Measurements from ENCODE around the gene CELF1. TPM values are rescaled to one million over a fixed set of nuclear protein-coding genes. Genes with fewer than 3 reads are reported as not detected.

The CELF1 gene
- total and polyA plus RNA-seq, 2 of the 13 experiments (the other 11 are each of a cell fraction or from before 2014, with no cell fraction given), result 69.0 to 80.1 TPM

- intact Hi-C loops (cut with micrococcal nuclease; ENCODE audit: unreplicated experiment) (loop anchor here (5.0 kb wide), 1 partner anchor 520 kb away; no protein-coding TSS in a partner anchor), in situ Hi-C loops (cut with HindIII; ENCODE audit: extremely low pct_ligation_motif_present, low pct_unique_long_range_greater_than_20kb) (no loop called here)
- no peak for FAIRE-seq
- Histone ChIP-seq H3K27me3 (ENCODE audit: control insufficient read depth in 1 of 2, insufficient read depth in 2 of 2, low read length in 2 of 2) (no peaks in the 10 kb centered on the region; a peak in 1 of 5 replicates), H3K27ac (ENCODE audit: extremely low read length, insufficient read depth, low read length) (no peak overlapping the region), H4K20me1 (ENCODE audit: insufficient read depth, low read length) (no peaks in the 10 kb centered on the region), H3K4me1 (ENCODE audit: insufficient read depth, low read length) (peaks cover 44% of the 10 kb centered on the region), H3K36me3 (replicated peaks in 1 of 2; ENCODE audit: control insufficient read depth in 1 of 2, insufficient read depth in 2 of 2, low read length in 2 of 2) (peaks cover 5 to 24% of the 10 kb centered on the region in 2 experiments; a peak in 4 of 5 replicates), H3K9ac (ENCODE audit: insufficient read depth, low read depth, low read length) (peak overlapping the region; percentile 58; the same call in 1 of the 2 replicates), H3K79me2 (ENCODE audit: insufficient read depth, low read length) (no peaks in the 10 kb centered on the region), H3K9me3 (ENCODE audit: low read length) (no peaks in the 10 kb centered on the region), H3K4me3 (replicated peaks in 1 of 3; ENCODE audit: insufficient read depth in 1 of 3, low read depth in 2 of 3, low read length in 3 of 3) (peak overlapping the region in 2 of 3 experiments; percentile 53 to 70; a peak in 2 of 6 replicates), H2AFZ (ENCODE audit: low read length) (peak overlapping the region; percentile 39), H3K4me2 (ENCODE audit: low read depth, low read length) (peak overlapping the region; percentile 91)
- no TSS peak for BruUV-seq (replicated peaks)
- ChIA-PET POLR2A (interaction anchor here (0.7 to 1.6 kb wide), 6 partner anchors 7 to 137 kb away, joined by 3 to 10 read pairs (median 4); partner anchors contain the start of genes KBTBD4 and NDUFS3), CTCF (ENCODE audit: low intra/inter-chr PET ratio, low total read pairs) (no interaction called here)
- TF ChIP-seq FOSL1 (CRISPR knock-in tag; IDR thresholded peaks at IDR 0.05; ENCODE audit: borderline replicate concordance) (no peak), MED1 (CRISPR knock-in tag; IDR thresholded peaks at IDR 0.05) (no peak), SP2 (CRISPR knock-in tag; IDR thresholded peaks at IDR 0.05) (no peak), ZNF569 (CRISPR knock-in tag; IDR thresholded peaks at IDR 0.05; ENCODE audit: borderline replicate concordance) (no peak), ZNF263 (CRISPR knock-in tag; IDR thresholded peaks at IDR 0.05) (peak; percentile 92), GABPA (IDR thresholded peaks at IDR 0.05; ENCODE audit: low read depth, low read length) (no peak), GABPA (CRISPR knock-in tag; IDR thresholded peaks at IDR 0.05; ENCODE audit: low read depth) (no peak), PTBP1 (IDR thresholded peaks at IDR 0.05; ENCODE audit: low read depth, low read length, poor library complexity, severe bottlenecking) (no peak), XRCC5 (optimal IDR thresholded peaks at IDR 0.05; ENCODE audit: low read length) (peak; percentile 8), CEBPB (IDR thresholded peaks at IDR 0.05; ENCODE audit: borderline replicate concordance, low read depth, low read length) (peak; percentile 30; the same call in 1 of the 2 replicates), SP5 (CRISPR knock-in tag; IDR thresholded peaks at IDR 0.05; ENCODE audit: borderline replicate concordance, low read depth) (no peak), FOXA1 (IDR thresholded peaks at IDR 0.05) (no peak), FOXA1 (CRISPR knock-in tag; IDR thresholded peaks at IDR 0.05) (no peak), ZNF343 (CRISPR knock-in tag; IDR thresholded peaks at IDR 0.05) (no peak), TSC22D2 (CRISPR knock-in tag; IDR thresholded peaks at IDR 0.05; ENCODE audit: borderline replicate concordance) (no peak), ZNF354B (CRISPR knock-in tag; IDR thresholded peaks at IDR 0.05) (no peak)
- TF ChIP-seq, protein P1, sequence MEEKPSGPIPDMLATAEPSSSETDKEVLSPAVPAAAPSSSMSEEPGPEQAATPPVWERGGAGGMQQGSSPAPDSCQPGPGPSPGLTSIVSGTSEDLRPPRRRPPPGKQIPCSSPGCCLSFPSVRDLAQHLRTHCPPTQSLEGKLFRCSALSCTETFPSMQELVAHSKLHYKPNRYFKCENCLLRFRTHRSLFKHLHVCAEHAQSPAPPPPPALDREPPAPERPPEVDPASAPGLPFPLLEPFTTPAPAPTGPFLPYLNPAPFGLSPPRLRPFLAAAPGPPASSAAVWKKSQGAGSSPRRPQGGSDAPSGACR (CRISPR knock-in tag; IDR thresholded peaks at IDR 0.05), result no peak
- TF ChIP-seq, protein P2, sequence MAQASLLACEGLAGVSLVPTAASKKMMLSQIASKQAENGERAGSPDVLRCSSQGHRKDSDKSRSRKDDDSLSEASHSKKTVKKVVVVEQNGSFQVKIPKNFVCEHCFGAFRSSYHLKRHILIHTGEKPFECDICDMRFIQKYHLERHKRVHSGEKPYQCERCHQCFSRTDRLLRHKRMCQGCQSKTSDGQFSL (CRISPR knock-in tag; IDR thresholded peaks at IDR 0.05), result no peak
- 60% methylated on average over 6 of the region's 6 CpGs for WGBS (ENCODE audit: low lambda C conversion rate)
- peak; percentile 3; the same call in 1 of the 3 replicates for ATAC-seq
- DNase-seq (ENCODE audit: low spot score), result peak; percentile 24
Measured at GRCh38 chr11:47587039-47587716, 34.2 kb upstream of the CELF1 start.
